Tibial artery (tissue), 4 donors: ENCODE data around the gene CCNY.
A peak's percentile ranks its signal among the peaks of the same experiment; 100 is the strongest.

ENCODE experiments used
- DNase-seq, 2 donors: peaks; one replicate each; pipeline ENCODE4 v3.0.0-alpha.2; 2019
- H3K27ac ChIP-seq, 2 donors: fragments of 200-600 bp; sonication (generic) in 1 of 2; 1 replicate in 1 of 2; 2 replicates in 1 of 2; pipeline ENCODE4 v1.5.1; 2018 to 2019; ENCODE audit warnings: mild to moderate bottlenecking in 1 of 2
- H3K27me3 ChIP-seq, 2 donors: fragments of 200-600 bp; sonication (generic) in 1 of 2; one replicate each; pipeline versions ENCODE4 v1.5.1 to v1.6.0; 2016 to 2019
- H3K36me3 ChIP-seq, 3 donors: fragments of 200-600 bp; sonication (generic) in 2 of 3; one replicate each; pipeline ENCODE4 v1.5.1; 2016 to 2019; ENCODE audit warnings: mild to moderate bottlenecking in 2 of 3
- H3K4me1 ChIP-seq, 4 donors: fragments of 200-600 bp; sonication (generic) in 2 of 4; 1 replicate in 3 of 4; 2 replicates in 1 of 4; pipeline ENCODE4 v1.5.1; 2016 to 2019
- H3K4me3 ChIP-seq, 2 donors: fragments of 200-600 bp; sonication (generic) in 1 of 2; 1 replicate in 1 of 2; 2 replicates in 1 of 2; pipeline ENCODE4 v1.5.1; 2018 to 2019; ENCODE audit warnings: mild to moderate bottlenecking in 2 of 2
- H3K9me3 ChIP-seq, 3 donors: fragments of 200-600 bp; sonication (generic) in 1 of 3; one replicate each; pipeline ENCODE4 v1.5.1; 2016 to 2019
- intact Hi-C: fragments of 100-400 bp; cut with DNase I; formaldehyde crosslinking; loops from one replicate; pipeline ENCODE4 v1.15.0; 2023; ENCODE audit warnings: low total_unique reads
- TF ChIP-seq, protein P1 (sequence below), 2 experiments: fragments of 200-600 bp in 1 of 2; fragments of 450-650 bp in 1 of 2; IDR thresholded peaks; one replicate each; pipeline ENCODE4 v1.5.1; 2017 to 2019; ENCODE audit warnings: antibody characterized with exemption in 2 of 2, mild to moderate bottlenecking in 1 of 2, moderate library complexity in 1 of 2

The CCNY gene

DNA sequence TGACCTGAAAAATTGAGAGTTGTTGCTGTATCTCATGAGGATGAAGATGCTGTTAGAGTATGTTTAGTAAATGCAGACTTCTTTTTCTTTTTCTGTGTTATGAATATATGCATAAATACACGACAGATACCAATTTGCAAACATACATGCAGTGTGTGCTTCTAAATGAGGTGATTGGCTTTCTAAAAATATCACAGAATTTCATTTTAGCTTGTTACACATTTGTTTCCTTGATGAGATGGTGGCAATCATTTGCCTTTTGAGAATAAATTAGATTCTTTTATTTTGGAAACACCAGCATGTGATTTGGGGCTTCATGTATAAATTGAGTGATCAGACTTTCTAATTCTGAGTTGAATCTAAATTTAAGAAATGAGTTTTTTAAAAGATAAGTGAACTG, 29.7 kb downstream of the CCNY start:
- H3K27me3 ChIP-seq = no peaks in the 10 kb centered on the region
- no peaks in the 10 kb centered on the region for H3K9me3 ChIP-seq
- intact Hi-C loops = no loop called here
- H3K4me3 ChIP-seq = no peak overlapping the region
- no peak for DNase-seq
- no peaks in the 10 kb centered on the region for H3K36me3 ChIP-seq
- TF ChIP-seq, protein P1, sequence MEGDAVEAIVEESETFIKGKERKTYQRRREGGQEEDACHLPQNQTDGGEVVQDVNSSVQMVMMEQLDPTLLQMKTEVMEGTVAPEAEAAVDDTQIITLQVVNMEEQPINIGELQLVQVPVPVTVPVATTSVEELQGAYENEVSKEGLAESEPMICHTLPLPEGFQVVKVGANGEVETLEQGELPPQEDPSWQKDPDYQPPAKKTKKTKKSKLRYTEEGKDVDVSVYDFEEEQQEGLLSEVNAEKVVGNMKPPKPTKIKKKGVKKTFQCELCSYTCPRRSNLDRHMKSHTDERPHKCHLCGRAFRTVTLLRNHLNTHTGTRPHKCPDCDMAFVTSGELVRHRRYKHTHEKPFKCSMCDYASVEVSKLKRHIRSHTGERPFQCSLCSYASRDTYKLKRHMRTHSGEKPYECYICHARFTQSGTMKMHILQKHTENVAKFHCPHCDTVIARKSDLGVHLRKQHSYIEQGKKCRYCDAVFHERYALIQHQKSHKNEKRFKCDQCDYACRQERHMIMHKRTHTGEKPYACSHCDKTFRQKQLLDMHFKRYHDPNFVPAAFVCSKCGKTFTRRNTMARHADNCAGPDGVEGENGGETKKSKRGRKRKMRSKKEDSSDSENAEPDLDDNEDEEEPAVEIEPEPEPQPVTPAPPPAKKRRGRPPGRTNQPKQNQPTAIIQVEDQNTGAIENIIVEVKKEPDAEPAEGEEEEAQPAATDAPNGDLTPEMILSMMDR (IDR thresholded peaks at IDR 0.05) = no peak
- peaks cover 0 to 25% (median 17%) of the 10 kb centered on the region in 4 donors for H3K4me1 ChIP-seq
- no peak overlapping the region for H3K27ac ChIP-seq

DNA sequence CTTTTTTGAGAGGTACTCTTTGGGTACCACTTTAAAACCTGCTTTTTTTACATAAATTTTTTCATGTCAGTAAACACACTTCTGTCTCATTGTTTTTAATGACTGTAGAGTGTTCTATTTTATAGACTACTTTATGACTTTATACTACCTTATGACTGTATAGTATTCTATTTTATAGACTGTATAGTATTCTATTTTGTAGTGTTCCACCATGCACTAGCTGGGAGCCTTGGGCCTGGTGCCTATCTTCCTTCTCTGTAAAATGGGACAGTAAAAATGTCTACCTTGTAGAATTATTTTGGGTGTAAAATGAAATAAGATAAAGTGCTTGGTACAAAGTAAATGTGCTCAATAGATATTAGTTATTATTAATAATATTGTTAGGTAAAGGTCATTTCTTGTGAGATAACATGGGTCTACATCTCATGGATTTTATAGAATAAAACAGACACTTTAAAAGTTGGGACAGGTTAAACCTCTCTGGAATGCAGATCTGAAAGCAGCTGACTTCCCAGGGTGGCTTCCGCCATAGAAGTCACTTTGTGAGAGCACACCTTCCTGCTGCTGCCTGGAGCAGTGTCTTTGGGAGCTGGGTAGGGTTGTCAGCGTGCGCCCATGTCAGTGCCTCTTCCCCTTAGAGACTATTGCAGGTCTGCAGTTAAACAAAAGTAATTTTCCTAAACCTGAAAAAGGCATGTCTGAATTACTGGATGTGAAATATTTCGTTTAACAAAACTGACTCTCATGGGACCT, 31.0 kb downstream of the CCNY start:
- no peak for DNase-seq
- intact Hi-C loops = no loop called here
- Histone ChIP-seq H3K9me3 (no peaks in the 10 kb centered on the region), H3K4me1 (peaks cover 0 to 35% (median 17%) of the 10 kb centered on the region in 4 donors), H3K27me3 (no peaks in the 10 kb centered on the region), H3K4me3 (no peak overlapping the region), H3K36me3 (no peaks in the 10 kb centered on the region), H3K27ac (no peak overlapping the region)
- TF ChIP-seq, protein P1 (IDR thresholded peaks at IDR 0.05) = no peak

DNA sequence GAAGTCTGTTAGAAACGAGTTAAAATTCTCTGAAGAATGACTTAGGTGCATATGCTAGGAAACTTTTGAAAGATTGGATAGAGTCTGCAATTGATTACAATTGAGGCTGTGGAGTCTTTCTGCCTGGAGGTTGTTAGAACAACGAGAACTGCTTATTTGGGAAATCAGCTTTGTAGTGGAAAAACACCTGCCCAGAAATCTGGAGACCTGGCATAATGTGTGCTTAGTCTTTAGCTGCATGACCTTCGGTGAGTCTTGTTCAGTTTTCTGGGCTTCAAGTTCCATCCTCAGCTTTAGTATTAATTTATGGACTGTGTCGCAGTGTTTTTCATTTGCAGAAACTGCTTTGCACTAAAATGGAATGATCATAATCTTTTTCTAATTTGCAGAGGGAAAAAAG, 31.7 kb downstream of the CCNY start:
- Histone ChIP-seq H3K4me1 (peaks cover 0 to 42% (median 20%) of the 10 kb centered on the region in 4 donors), H3K27me3 (no peaks in the 10 kb centered on the region), H3K27ac (no peak overlapping the region), H3K9me3 (no peaks in the 10 kb centered on the region), H3K36me3 (no peaks in the 10 kb centered on the region), H3K4me3 (no peak overlapping the region)
- DNase-seq = no peak
- intact Hi-C loops = no loop called here
- TF ChIP-seq, protein P1 (IDR thresholded peaks at IDR 0.05) = no peak

DNA sequence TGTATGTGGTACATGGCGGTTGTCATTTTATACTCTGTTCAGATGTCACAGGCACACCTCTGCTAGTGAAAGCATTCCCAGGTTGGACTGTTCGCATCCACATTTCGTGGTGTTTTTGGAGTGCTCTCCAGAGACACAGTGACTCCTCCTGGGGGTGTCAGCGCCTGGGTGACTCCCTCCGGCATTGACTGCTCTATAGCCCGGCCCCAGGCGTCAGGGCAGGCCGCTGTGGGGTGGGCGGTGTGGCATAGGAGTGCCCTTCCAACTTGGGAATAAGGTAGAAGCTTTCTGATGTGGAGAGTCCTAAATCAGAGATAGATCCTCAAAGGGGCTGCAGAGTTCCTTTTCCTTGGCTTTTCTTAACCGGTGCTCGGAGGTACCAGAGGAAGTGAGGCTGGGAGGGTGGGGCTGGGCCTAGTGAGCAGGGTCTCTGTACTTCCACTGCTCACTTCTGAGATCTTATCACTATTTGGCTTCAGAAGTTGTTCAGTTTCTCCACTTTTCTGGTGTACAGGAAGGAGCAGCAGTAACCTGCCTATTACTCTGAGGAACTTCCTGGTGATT, 32.3 kb downstream of the CCNY start:
- no peaks in the 10 kb centered on the region for H3K27me3 ChIP-seq
- H3K4me1 ChIP-seq = peaks cover 0 to 47% (median 20%) of the 10 kb centered on the region in 4 donors
- no peak for DNase-seq
- H3K36me3 ChIP-seq = no peaks in the 10 kb centered on the region
- H3K4me3 ChIP-seq = no peak overlapping the region
- TF ChIP-seq, protein P1 (IDR thresholded peaks at IDR 0.05) = no peak
- no peaks in the 10 kb centered on the region for H3K9me3 ChIP-seq
- intact Hi-C loops = no loop called here
- peak overlapping the region; percentile 3 to 20 for H3K27ac ChIP-seq

DNA sequence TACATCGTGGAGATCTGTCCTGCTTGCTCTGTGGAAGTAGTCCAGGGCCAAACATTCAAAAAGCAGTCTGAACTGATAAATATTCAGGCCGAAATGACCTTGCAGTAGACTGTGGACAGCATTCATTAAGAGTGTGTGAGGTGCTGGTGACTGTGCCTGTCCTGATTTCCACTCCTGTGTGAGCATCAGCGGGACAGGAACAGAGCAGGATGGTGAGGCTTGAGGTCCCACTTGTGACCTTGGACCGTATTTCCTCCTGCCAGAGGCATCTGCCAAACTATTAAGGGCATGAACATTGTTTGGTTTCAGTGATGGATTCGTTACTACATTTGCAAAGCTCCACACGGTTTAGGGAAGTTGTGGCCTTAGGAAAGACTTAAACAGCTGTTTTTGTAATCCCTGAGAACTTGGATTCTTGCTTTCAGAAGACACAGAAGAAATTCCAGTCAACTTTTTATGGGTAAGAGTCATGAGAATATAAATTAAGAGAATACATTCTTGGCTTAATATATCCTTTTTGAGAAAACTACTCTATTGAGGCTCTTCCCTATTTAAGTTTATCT, 32.8 kb downstream of the CCNY start:
- TF ChIP-seq, protein P1 (IDR thresholded peaks at IDR 0.05) = no peak
- Histone ChIP-seq H3K4me3 (no peak overlapping the region), H3K27ac (peak overlapping the region; percentile 3 to 20), H3K36me3 (no peaks in the 10 kb centered on the region), H3K9me3 (no peaks in the 10 kb centered on the region), H3K4me1 (peaks cover 0 to 47% (median 20%) of the 10 kb centered on the region in 4 donors), H3K27me3 (no peaks in the 10 kb centered on the region)
- DNase-seq = no peak
- intact Hi-C loops = no loop called here
